ENCODE measurements around the gene ASCC2.

Gene ASCC2, protein sequence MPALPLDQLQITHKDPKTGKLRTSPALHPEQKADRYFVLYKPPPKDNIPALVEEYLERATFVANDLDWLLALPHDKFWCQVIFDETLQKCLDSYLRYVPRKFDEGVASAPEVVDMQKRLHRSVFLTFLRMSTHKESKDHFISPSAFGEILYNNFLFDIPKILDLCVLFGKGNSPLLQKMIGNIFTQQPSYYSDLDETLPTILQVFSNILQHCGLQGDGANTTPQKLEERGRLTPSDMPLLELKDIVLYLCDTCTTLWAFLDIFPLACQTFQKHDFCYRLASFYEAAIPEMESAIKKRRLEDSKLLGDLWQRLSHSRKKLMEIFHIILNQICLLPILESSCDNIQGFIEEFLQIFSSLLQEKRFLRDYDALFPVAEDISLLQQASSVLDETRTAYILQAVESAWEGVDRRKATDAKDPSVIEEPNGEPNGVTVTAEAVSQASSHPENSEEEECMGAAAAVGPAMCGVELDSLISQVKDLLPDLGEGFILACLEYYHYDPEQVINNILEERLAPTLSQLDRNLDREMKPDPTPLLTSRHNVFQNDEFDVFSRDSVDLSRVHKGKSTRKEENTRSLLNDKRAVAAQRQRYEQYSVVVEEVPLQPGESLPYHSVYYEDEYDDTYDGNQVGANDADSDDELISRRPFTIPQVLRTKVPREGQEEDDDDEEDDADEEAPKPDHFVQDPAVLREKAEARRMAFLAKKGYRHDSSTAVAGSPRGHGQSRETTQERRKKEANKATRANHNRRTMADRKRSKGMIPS

DNA sequence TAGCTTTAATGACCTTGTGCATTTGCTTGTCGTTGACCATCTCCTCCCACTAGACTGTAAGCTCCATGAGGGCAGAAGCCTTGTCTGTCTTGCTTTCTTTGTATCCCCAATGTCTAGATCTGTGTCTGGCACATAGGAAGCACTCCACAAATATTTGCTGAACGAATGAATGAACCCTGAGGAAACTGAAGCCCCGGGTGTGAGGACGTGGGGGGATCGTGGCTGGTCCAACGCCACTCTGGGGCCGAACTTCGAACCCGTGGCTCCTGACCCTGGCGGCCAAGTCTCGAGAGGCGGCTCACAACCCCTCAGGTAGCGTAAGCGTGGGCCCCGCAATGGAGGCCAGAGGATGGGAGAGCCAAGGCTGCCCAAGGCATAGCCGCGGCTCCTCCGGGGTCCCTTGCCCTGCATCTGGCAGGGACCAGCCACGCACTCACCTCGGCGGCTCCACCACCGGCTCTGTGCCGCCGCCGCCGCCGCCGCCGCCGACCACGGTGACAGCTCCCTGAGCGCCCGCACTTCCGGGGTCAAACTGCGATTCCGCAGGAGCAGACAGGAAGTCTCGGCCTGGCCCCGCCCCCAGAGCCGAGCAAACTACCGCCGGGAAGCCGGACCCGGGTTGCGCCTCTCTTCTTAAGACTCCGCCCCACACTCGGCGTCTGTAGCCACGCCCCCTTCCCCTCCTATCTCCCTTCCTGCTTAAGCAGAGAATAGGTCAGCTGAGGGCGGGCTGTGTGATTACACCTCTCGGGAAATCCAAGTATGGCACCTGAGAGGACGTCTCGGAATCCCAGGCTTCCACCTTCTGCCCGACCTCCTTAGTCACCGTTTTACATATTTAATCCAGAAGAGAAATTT, at the start of gene ASCC2:
Gene ASCC2 (minus strand): TSS at position 534 of the 858 bp plus-strand sequence. CDS start 5,949 bp downstream, outside the sequence.
- peak within 1 kb of the TSS; percentile 91 for H3K4me3 ChIP-seq (replicated peaks; ENCODE audit: low read depth, low read length)
- TF ChIP-seq, protein P1, sequence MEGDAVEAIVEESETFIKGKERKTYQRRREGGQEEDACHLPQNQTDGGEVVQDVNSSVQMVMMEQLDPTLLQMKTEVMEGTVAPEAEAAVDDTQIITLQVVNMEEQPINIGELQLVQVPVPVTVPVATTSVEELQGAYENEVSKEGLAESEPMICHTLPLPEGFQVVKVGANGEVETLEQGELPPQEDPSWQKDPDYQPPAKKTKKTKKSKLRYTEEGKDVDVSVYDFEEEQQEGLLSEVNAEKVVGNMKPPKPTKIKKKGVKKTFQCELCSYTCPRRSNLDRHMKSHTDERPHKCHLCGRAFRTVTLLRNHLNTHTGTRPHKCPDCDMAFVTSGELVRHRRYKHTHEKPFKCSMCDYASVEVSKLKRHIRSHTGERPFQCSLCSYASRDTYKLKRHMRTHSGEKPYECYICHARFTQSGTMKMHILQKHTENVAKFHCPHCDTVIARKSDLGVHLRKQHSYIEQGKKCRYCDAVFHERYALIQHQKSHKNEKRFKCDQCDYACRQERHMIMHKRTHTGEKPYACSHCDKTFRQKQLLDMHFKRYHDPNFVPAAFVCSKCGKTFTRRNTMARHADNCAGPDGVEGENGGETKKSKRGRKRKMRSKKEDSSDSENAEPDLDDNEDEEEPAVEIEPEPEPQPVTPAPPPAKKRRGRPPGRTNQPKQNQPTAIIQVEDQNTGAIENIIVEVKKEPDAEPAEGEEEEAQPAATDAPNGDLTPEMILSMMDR (IDR thresholded peaks at IDR 0.05; ENCODE audit: low read length, missing control alignments), result no peak
- peak; percentile 95 for DNase-seq (ENCODE audit: low read depth)

DNA sequence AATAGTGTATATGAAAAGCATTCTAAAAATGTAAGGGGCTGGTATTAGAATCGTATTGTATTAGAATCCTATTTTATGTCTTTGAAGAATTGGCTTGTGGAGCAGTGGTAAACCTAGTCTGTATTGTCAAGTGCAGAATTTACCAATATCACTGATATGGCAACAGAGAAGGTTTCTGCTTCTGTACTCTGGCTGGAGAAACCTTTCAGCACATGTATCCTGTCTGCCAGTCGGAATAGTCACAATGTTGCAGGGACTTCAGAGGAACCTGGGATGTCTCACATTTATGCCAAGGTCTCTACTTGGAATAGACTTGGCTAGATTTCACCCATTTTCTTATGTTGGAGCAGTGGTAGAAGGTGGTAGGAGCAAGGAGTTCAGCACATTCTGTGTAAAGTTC, 49.3 kb upstream of the ASCC2 start:
- TF ChIP-seq, protein P1 (IDR thresholded peaks at IDR 0.05; ENCODE audit: low read length, missing control alignments), result no peak
- H3K4me3 ChIP-seq (replicated peaks; ENCODE audit: low read depth, low read length), result no peak overlapping the region
- DNase-seq (ENCODE audit: low read depth), result no peak

DNA sequence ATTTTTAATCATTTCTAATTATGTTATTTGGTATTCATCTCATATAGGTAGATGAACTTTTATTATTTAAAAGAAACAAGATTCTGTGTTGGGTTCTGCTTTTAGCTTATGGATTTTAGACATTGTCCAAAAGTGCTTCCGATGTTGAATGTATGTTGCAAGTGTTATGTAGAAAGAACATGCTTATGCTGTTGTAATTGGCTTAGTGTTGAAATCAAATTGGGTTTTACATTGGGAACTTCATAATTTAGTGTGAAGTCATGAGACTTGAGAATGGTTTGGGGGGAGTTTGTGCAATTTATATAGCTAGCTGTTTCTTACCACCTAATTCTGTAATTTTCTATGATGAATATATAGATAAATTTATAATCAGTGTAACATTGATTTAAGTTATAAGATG, 48.5 kb upstream of the ASCC2 start:
- TF ChIP-seq, protein P1 (IDR thresholded peaks at IDR 0.05; ENCODE audit: low read length, missing control alignments), result no peak
- no peak for DNase-seq (ENCODE audit: low read depth)
- no peak overlapping the region for H3K4me3 ChIP-seq (replicated peaks; ENCODE audit: low read depth, low read length)

DNA sequence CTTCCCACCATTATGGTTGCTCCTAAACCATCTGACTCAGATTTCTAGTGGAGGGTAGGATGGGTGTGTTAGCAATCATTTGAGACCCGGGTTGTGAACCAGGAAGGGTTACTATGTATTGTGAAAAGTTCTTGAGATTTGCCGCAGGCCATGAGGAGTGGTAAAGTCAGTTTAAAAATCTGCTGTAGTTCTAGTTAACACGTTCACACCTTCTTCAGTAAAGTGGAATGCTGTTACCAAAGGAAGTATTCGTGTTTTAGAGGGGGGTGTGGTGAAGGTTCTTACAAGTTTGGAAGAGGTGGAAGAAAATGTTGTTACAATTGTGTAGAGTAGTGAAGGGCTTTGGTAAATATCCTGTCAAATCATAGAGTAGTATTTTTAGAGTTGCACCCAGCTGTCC, 47.5 kb upstream of the ASCC2 start:
- no peak overlapping the region for H3K4me3 ChIP-seq (replicated peaks; ENCODE audit: low read depth, low read length)
- DNase-seq (ENCODE audit: low read depth), result no peak
- TF ChIP-seq, protein P1 (IDR thresholded peaks at IDR 0.05; ENCODE audit: low read length, missing control alignments), result no peak

DNA sequence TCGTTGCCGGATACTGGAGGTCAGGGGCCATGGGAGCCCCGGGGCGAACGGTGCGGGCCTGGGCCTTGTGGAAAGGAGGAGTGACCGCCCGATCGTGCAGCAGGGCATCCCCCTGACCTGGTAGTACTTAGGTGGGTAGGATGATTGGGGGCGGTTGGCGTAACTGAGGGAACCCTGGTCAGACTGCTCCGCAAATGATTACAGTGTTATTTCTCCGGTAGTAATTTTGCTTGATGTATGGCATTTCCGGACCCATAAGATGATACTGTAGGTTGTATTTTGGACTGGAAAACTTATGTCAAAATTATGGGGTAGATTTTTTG, 45.7 kb upstream of the ASCC2 start:
- TF ChIP-seq, protein P1 (IDR thresholded peaks at IDR 0.05; ENCODE audit: low read length, missing control alignments), result no peak
- H3K4me3 ChIP-seq (replicated peaks; ENCODE audit: low read depth, low read length), result peak overlapping the region; percentile 85
- no peak for DNase-seq (ENCODE audit: low read depth)

DNA sequence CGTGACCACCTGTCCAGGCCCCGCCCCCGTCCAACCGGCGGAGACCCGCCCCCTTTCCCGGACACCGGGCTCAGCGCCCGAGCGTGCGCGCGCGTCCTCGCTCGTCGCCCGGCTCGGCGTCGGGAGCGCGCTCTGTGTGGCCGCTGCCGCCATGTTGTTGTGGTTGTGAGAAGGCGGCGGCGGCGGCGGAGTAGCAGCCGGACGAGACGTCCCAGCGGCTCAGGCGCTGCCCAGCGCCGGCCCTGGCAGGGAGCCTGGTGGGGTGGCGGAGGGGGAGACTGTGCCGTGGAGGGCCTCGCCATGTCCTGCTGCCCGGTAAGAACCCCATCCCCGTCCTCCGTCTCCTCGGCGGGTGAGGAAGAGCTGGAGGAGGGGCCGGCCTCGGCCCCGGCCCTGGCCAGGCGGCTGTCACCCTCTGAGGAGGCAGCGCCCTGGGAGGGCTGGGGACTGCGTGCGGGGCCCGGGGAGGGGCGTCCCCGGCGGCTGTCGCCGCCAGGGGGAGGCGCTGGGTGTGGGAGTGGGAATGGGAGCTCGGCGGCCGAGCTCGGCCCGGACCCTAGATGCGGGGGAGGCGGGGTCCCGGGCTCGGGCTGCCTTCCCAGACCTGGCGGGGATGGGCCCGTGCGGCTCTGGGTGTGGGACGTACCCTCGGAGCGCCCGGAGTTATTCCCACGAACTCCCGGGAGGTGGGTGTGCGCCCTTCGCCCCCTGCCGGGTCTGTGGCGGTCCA, 45.1 kb upstream of the ASCC2 start, which contains the start of gene MTMR3:
Gene MTMR3 (plus strand): TSS at position 130 of the 730 bp plus-strand sequence. CDS start 87,886 bp downstream, outside the sequence.
- H3K4me3 ChIP-seq (replicated peaks; ENCODE audit: low read depth, low read length), result peak within 1 kb of the TSS; percentile 85
- TF ChIP-seq, protein P1 (IDR thresholded peaks at IDR 0.05; ENCODE audit: low read length, missing control alignments), result no peak
- DNase-seq (ENCODE audit: low read depth), result peak; percentile 91

Measured in fibroblast of pulmonary artery (primary cell).